ENCODE data around the gene PIMREG.

The PIMREG gene

DNA sequence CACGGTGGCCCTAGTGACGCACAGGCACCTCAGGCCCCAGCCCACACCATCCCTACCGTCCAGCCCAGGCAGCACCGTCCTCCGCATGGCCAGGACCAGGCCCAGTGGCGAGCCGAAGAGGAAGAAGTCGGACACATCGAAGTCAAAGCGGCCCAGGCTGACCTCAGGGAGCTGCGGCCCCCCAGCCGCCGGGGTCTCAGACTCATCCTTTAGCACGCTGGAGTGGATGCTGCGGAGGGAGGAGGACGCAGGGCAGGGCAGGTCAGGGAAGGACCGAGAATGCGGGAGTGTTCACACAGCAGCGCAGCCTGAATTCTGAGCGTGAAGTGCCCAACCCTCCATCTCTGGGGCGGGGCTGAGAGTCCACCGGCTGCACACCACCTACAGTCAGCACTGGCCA is 30.1 kb downstream of the PIMREG start:
- Histone ChIP-seq H3K4me3 (ENCODE audit: low read length) (no peak overlapping the region), H3K4me2 (ENCODE audit: low read length) (no peak overlapping the region), H3K9me3 (ENCODE audit: control insufficient read depth, insufficient read depth, low read length) (no peaks in the 10 kb centered on the region), H3K27ac (ENCODE audit: low read depth, low read length) (no peak overlapping the region), H3K4me1 (ENCODE audit: control insufficient read depth, low read length) (no peaks in the 10 kb centered on the region), H4K20me1 (ENCODE audit: control insufficient read depth, insufficient read depth, low read depth, low read length) (no peaks in the 10 kb centered on the region), H3K36me3 (ENCODE audit: control insufficient read depth, low read length) (no peaks in the 10 kb centered on the region), H3K9me2 (replicated peaks; ENCODE audit: control insufficient read depth, low read length) (no peaks in the 10 kb centered on the region), H3K27me3 (ENCODE audit: control insufficient read depth, low read length) (no peaks in the 10 kb centered on the region), H3F3A (ENCODE audit: control insufficient read depth, insufficient read depth) (no peaks in the 10 kb centered on the region), H3K79me2 (ENCODE audit: control insufficient read depth, low read length) (no peaks in the 10 kb centered on the region)
- TF ChIP-seq EZH2phosphoT487 (IDR thresholded peaks at IDR 0.05; ENCODE audit: borderline replicate concordance, low read length) (no peak), CTCF (IDR thresholded peaks at IDR 0.05; ENCODE audit: low read depth, low read length, poor library complexity, severe bottlenecking) (no peak)

DNA sequence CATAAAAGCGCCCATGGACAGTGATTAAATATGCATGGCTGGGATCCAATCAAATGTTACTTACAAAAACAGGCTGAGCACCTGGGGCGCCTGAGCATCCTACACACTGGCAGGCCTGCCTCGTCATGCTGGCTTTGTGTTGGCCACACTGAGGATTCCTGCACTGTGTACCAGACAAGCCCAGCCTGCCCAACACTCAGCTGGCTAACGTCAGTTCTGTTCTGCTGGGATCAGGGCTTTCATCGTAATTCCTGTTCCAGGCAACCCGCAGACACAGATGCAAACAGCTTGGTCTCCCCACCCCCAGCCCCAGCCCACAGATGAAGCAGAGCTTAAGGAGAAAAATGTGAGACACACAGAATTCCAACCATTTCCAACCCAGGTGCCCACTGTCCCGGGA is 30.7 kb downstream of the PIMREG start:
- no peak overlapping the region for H3K4me2 ChIP-seq (ENCODE audit: low read length)
- TF ChIP-seq EZH2phosphoT487 (IDR thresholded peaks at IDR 0.05; ENCODE audit: borderline replicate concordance, low read length) (no peak), CTCF (IDR thresholded peaks at IDR 0.05; ENCODE audit: low read depth, low read length, poor library complexity, severe bottlenecking) (no peak)
- H3K27me3 ChIP-seq (ENCODE audit: control insufficient read depth, low read length): no peaks in the 10 kb centered on the region
- no peaks in the 10 kb centered on the region for H3K9me3 ChIP-seq (ENCODE audit: control insufficient read depth, insufficient read depth, low read length)
- no peaks in the 10 kb centered on the region for H3K4me1 ChIP-seq (ENCODE audit: control insufficient read depth, low read length)
- H4K20me1 ChIP-seq (ENCODE audit: control insufficient read depth, insufficient read depth, low read depth, low read length): no peaks in the 10 kb centered on the region
- H3K27ac ChIP-seq (ENCODE audit: low read depth, low read length): no peak overlapping the region
- no peaks in the 10 kb centered on the region for H3F3A ChIP-seq (ENCODE audit: control insufficient read depth, insufficient read depth)
- no peaks in the 10 kb centered on the region for H3K79me2 ChIP-seq (ENCODE audit: control insufficient read depth, low read length)
- no peaks in the 10 kb centered on the region for H3K9me2 ChIP-seq (replicated peaks; ENCODE audit: control insufficient read depth, low read length)
- no peak overlapping the region for H3K4me3 ChIP-seq (ENCODE audit: low read length)
- no peaks in the 10 kb centered on the region for H3K36me3 ChIP-seq (ENCODE audit: control insufficient read depth, low read length)

GRCh38 chr17:6475411-6475810 is 31.2 kb downstream of the PIMREG start:
- Histone ChIP-seq H3K4me2 (ENCODE audit: low read length) (no peak overlapping the region), H3K36me3 (ENCODE audit: control insufficient read depth, low read length) (no peaks in the 10 kb centered on the region), H3K9me3 (ENCODE audit: control insufficient read depth, insufficient read depth, low read length) (no peaks in the 10 kb centered on the region), H3K79me2 (ENCODE audit: control insufficient read depth, low read length) (no peaks in the 10 kb centered on the region), H4K20me1 (ENCODE audit: control insufficient read depth, insufficient read depth, low read depth, low read length) (no peaks in the 10 kb centered on the region), H3K27me3 (ENCODE audit: control insufficient read depth, low read length) (no peaks in the 10 kb centered on the region), H3K9me2 (replicated peaks; ENCODE audit: control insufficient read depth, low read length) (no peaks in the 10 kb centered on the region), H3K4me3 (ENCODE audit: low read length) (no peak overlapping the region), H3K4me1 (ENCODE audit: control insufficient read depth, low read length) (no peaks in the 10 kb centered on the region), H3F3A (ENCODE audit: control insufficient read depth, insufficient read depth) (no peaks in the 10 kb centered on the region), H3K27ac (ENCODE audit: low read depth, low read length) (no peak overlapping the region)
- TF ChIP-seq EZH2phosphoT487 (IDR thresholded peaks at IDR 0.05; ENCODE audit: borderline replicate concordance, low read length) (no peak), CTCF (IDR thresholded peaks at IDR 0.05; ENCODE audit: low read depth, low read length, poor library complexity, severe bottlenecking) (no peak)
